Activated CD4-positive, alpha-beta T cell treated with anti-CD3 and anti-CD28 coated beads, Interleukin-10, Interleukin-2, amounts not matched to agents 100 ng/mL and 50 ng/mL, durations not matched to agents 16 hours and 8 hours (primary cell): ENCODE data around the gene ADAMTS6.

Experiments
- DNase-seq: peaks from one replicate; pipeline ENCODE4 v3.0.0-alpha.2; 2020

ADAMTS6 gene

GRCh38 chr5:65264420-65264819 is 217.3 kb downstream of the ADAMTS6 start:
- no peak for DNase-seq

- DNase-seq, result no peak
Observed at GRCh38 chr5:65263321-65263720, 218.4 kb downstream of the ADAMTS6 start.

DNA sequence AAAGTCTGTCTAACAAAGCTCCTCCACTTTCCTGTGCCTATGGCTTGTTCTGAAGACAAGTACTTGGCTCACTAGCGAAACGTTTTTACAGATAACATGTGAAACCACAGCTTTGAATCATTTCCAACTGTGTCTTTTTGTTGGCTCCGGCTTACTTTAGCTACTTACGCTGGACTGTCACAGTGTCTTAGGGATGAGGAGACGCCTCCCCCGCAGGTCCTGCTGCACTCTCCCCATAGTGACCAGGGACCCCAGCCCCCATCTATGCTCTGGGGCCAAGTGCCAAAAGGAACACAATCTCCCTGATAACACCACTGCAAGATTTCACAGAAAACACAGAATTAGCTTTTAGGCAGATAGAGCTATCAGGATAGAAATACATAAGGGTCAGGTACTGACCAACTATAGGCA is 219.1 kb downstream of the ADAMTS6 start:
- DNase-seq, result no peak

- DNase-seq, result no peak
Observed at GRCh38 chr5:65262096-65262495, 219.6 kb downstream of the ADAMTS6 start.

DNA sequence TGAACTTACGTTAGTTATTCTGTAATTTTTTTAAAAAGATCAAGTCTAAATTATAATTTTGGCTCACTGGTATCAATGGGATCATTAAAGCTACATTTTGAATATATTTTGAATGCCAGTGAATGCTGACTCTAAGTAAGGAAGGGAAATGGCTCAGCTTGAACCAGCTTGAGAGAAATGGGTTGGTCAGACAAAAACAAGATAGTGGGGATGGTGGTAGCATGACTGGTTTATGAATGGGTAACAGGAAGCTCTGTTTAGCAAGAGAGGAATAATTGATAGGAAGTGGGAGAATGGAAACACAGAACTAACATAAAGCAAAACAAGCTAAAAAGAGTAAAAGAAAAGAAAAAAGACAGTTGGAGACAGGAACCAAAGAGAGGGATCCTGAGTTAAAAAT is 220.2 kb downstream of the ADAMTS6 start:
- no peak for DNase-seq

GRCh38 chr5:65255294-65255693 is 226.4 kb downstream of the ADAMTS6 start:
- no peak for DNase-seq

GRCh38 chr5:65252977-65253376 is 228.7 kb downstream of the ADAMTS6 start:
- no peak for DNase-seq

GRCh38 chr5:65248896-65249295 is 232.8 kb downstream of the ADAMTS6 start:
- no peak for DNase-seq

GRCh38 chr5:65247594-65247993 is 234.1 kb downstream of the ADAMTS6 start:
- no peak for DNase-seq

GRCh38 chr5:65246741-65247140 is 235.0 kb downstream of the ADAMTS6 start:
- no peak for DNase-seq

- DNase-seq, result no peak
Observed at GRCh38 chr5:65244031-65244430, 237.7 kb downstream of the ADAMTS6 start.

GRCh38 chr5:65243161-65243560 is 238.6 kb downstream of the ADAMTS6 start:
- no peak for DNase-seq

DNA sequence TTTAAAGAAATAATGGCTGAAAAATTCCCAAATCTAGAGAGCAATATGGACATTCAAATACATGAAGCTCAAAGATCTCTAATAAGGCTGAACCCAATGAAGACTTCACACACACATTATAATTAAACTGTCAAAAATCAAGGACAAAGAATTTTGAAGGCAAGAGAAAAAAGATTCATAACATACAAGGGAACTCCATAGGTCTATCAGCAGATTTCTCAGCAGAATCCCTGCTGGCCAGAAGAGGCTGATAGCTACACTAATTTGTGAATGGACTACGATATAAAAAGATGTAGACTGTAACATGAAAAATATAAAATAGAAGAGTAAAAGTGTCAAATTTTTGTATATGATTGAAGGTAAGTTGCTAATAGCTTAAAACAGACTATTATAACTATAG is 251.9 kb downstream of the ADAMTS6 start:
- no peak for DNase-seq

DNA sequence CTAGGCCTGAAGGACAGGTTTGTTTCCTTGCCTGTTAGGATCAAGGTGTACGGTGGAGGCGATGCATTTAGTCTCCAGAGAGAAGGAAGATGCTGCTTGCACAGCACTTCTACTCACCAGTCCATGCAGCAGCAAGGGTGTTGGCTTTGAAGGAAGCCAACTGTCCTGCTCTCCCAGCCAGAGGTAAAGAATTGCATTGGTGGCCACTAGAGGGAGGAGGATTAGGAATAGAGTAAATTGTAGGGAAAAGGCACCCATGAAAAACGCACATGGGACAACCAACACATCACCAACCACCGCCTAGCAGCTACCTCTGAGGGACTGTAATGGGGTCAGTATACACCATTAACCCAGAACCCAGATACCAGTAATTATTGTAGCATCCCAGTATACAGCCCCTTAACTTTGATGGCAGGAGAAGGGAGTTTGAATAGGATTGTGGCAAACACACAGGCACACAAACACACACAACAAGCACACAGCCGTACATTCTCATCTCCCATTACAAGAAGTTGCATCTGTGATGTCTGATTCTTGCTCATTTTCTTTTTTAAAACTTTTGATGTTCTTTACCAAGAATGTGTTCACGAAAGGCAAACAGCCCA is 267.7 kb downstream of the ADAMTS6 start:
- DNase-seq, result no peak

DNA sequence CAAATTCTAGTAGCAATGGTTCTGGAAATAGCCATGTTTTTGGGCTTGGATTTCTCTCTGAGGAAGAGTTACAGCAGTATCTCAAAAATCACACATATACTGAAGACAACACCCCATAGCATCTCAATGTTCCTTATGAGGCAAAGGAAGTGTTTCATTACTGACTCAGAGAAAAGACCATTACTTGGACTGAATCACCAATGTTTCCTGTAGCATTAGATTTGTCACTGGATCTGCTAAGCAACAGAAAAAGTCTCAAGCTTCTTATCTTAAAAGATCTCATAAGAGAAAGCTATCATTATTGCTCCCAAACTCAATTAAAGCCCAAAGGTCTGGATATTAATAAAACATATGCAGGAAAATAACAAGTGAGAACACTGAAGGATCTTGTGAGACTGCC is 272.4 kb downstream of the ADAMTS6 start:
- no peak for DNase-seq

GRCh38 chr5:65204966-65205365 is 276.8 kb downstream of the ADAMTS6 start:
- no peak for DNase-seq

DNA sequence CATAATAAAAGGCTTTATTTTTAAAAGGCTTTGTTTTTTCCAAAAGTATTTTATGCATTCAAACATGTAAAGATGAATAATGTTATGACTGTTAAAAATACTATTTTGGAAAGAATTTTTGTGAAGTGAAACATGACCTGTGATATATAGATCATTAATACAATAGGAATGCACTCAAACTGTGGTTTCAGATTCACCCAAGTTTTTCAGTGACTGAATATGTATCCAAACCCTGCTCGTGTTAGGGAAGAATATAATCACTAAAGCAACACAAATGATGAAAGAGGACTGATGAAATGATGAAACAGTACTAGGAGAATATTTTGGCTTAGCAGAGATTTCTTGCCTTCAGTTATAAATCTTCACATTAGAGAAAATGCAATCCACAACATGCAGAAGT is 278.0 kb downstream of the ADAMTS6 start:
- DNase-seq, result no peak

DNA sequence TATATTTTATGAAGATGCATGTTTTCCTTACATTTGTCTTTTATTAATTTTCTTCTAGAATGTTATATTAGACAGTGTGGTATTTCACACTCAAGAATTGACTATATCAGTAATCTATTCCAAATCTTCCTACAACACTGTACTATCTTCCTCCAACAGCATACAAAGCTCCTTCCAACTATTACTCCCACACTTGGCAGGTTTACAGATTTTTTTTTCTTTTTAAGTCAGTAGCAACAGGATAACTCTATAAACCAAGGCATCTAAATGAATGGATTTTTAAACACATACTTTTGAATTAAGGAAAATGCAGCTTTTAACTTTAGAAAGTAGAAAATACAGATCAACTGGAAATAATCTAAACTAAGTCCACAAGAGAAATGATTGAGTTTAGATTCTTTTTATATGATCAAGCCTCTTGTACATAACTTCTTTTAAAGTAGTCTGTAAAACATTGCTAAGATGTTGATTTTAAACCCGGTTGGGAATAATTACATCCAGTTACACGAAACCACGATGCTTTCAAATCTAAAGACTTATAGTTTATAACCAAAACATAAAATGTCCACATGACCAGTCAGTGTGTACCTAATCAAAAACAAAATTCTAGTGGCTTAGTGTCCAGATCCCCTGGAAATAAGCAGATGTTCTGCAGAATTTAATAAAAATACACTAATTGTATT is 281.6 kb downstream of the ADAMTS6 start:
- DNase-seq, result no peak

DNA sequence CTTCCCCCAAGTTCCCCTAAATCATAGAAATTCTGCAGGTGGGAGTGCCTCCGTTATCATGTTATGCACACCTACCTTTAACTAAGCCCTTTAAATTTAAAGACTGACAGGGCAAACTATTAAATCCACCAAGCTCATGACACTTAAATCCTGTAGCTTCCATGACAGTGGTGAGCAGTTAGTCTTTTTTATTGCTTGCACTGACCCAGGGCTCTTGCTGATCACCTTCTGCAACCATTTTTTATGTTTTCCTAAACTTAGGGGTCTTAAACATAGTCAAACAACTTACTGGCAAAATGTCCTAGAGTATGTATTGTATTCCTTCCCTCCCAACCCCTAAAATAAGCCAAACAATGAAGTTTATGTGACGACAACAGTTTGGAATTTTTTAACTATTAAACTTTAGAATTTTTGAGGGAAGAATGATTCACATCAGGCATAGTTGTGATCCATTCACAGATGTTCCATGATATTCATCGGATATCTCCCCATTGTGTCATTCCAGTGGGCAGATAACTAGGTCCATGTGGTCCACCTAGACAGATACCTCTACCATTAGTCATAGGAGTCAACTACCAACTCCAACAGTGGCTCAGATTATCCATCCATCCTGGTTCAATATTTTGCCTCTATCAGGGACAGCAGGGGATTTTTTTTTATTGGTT is 283.1 kb downstream of the ADAMTS6 start:
- no peak for DNase-seq

DNA sequence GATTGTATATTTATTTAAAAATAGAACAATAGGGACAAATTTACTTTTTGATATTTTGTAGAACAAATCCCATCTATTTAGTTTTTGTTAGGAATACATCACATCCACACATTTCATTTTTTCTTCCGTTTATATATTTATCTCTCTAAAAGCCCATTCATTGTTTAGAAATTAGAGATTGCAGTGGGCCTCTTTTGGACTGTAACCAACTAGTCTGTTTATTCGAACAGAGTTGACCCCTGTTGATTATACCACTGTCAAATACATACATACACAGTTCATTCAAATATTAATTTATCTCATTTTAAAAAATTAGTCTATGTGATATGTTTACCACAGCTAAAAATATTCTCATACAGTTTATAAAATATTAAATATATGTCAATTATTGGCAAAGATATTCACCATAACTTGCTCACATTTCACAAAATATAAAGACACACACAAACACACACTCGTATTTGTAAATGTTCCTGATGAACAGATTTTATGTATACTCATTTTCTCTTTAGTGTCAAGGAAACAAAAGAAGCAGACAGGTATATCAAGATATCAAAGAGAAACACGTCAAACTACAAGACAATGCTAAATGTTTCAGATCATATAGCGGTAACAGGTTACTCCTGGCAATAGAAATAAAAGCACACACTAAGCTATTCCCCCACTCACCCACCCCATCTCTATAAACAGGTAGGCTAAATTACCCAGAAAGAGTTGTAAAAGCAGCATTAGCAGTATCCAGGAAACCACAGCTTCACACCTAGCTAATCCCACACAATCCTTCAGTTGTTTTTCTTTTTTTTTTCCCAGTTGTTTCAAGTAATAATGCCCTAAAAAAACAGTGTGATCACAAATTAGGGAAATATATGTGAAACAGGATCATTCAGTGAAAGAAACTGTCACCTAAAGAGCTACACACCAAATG is 283.9 kb downstream of the ADAMTS6 start:
- no peak for DNase-seq

DNA sequence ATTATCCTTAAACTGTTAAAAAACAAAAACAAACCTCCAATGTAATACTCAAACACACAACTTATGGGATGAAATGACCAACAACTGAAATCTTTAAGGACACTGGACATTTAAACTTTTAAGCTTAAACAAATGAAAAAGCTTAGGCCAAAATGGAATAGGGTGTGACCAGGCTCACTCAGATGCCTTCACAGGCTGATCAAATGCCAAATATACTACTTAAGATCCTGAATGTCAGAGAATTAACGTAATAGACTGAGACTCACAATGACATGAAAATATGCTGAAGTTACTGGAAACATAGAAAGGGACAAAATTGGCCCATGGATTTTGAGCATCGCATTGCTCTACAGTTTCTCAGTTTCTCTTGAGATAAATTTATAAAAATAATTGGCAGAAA is 286.8 kb downstream of the ADAMTS6 start:
- no peak for DNase-seq

DNA sequence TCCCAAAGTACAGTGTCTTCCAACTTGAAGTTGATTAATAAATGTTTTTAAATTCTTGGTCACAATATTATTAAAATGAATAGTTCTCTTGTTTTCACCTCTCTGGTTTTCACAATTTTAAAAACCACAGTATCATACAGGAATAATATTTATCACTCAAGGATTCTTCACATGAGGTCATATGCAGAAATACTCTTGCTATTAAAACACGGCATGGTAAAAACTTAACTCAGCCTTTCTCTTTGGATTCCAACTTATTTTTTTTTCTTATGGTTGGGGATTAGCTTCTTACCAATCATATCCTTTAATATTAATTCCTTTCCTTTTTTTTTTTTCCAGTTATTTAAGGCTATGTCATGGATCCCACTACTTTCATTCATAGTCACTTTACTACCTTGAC is 289.4 kb downstream of the ADAMTS6 start:
- DNase-seq, result no peak

GRCh38 chr5:65191554-65192135 is 290.1 kb downstream of the ADAMTS6 start:
- no peak for DNase-seq
